ENCODE results near the gene REV3L.

The REV3L gene, protein sequence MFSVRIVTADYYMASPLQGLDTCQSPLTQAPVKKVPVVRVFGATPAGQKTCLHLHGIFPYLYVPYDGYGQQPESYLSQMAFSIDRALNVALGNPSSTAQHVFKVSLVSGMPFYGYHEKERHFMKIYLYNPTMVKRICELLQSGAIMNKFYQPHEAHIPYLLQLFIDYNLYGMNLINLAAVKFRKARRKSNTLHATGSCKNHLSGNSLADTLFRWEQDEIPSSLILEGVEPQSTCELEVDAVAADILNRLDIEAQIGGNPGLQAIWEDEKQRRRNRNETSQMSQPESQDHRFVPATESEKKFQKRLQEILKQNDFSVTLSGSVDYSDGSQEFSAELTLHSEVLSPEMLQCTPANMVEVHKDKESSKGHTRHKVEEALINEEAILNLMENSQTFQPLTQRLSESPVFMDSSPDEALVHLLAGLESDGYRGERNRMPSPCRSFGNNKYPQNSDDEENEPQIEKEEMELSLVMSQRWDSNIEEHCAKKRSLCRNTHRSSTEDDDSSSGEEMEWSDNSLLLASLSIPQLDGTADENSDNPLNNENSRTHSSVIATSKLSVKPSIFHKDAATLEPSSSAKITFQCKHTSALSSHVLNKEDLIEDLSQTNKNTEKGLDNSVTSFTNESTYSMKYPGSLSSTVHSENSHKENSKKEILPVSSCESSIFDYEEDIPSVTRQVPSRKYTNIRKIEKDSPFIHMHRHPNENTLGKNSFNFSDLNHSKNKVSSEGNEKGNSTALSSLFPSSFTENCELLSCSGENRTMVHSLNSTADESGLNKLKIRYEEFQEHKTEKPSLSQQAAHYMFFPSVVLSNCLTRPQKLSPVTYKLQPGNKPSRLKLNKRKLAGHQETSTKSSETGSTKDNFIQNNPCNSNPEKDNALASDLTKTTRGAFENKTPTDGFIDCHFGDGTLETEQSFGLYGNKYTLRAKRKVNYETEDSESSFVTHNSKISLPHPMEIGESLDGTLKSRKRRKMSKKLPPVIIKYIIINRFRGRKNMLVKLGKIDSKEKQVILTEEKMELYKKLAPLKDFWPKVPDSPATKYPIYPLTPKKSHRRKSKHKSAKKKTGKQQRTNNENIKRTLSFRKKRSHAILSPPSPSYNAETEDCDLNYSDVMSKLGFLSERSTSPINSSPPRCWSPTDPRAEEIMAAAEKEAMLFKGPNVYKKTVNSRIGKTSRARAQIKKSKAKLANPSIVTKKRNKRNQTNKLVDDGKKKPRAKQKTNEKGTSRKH (N-terminal part only)

DNA sequence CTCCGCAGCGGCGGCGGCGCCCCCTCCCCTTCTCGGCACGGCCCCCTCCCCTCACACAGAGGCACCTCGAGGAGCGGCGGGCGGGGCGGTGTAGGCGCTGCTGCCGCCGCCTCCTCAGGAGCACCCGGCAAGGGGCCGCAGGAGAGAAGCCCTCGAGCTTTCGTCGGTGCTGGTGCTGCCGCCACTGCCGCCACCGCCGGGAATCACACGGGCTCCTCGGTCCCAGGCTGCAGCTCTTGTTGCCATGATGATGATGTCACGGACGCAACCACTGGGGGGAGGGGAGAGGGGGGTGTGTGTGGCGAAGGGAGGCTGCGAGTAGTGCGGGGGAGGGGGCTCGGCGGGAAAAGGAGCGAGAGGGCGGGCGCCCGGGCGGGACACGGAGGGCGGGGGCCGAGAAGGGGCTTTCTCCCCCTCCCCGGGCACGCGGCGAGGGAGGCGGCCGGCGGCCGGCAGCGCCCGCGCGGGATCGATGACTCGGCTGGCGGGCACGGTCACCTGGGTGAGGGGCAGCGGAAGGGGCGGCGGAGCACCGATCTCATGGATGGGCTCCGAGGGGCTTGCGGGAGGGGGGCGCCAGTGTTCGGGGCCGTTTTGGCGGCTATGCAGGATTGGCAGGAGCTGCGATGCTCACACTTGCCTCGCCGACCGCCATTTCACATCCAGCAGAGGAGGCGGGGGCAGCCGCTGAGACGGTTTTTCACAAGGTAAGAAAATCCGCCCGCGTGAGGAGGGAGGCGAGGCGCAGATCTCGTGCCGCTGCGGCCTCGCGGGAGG is at the start of gene REV3L:
Gene REV3L (minus strand): TSS at position 260 of the 777 bp plus-strand sequence. CDS start 330 bp downstream, outside the sequence.
- H3K9me2 ChIP-seq (replicated peaks; ENCODE audit: insufficient read depth, low read length): no peaks in the 10 kb centered on the region
- peak within 1 kb of the TSS; percentile 44 for H2AFZ ChIP-seq (ENCODE audit: low read depth, low read length, severe bottlenecking)
- H4K20me1 ChIP-seq (ENCODE audit: low read depth, low read length): peaks cover 2% of the 10 kb centered on the region; the same call in 1 of the 2 replicates
- H3K27ac ChIP-seq (ENCODE audit: low read depth, low read length): peak within 1 kb of the TSS; percentile 97
- TF ChIP-seq EZH2phosphoT487 (conservative IDR thresholded peaks at IDR 0.05; ENCODE audit: low read length): no peak
- TF ChIP-seq, protein P1, sequence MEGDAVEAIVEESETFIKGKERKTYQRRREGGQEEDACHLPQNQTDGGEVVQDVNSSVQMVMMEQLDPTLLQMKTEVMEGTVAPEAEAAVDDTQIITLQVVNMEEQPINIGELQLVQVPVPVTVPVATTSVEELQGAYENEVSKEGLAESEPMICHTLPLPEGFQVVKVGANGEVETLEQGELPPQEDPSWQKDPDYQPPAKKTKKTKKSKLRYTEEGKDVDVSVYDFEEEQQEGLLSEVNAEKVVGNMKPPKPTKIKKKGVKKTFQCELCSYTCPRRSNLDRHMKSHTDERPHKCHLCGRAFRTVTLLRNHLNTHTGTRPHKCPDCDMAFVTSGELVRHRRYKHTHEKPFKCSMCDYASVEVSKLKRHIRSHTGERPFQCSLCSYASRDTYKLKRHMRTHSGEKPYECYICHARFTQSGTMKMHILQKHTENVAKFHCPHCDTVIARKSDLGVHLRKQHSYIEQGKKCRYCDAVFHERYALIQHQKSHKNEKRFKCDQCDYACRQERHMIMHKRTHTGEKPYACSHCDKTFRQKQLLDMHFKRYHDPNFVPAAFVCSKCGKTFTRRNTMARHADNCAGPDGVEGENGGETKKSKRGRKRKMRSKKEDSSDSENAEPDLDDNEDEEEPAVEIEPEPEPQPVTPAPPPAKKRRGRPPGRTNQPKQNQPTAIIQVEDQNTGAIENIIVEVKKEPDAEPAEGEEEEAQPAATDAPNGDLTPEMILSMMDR (IDR thresholded peaks at IDR 0.05; ENCODE audit: insufficient read depth, low read length, poor library complexity, severe bottlenecking): no peak
- H3K9me3 ChIP-seq (ENCODE audit: insufficient read depth, low read length): no peaks in the 10 kb centered on the region
- H3K9ac ChIP-seq (ENCODE audit: low read length): peak within 1 kb of the TSS; percentile 97
- H3F3A ChIP-seq (ENCODE audit: insufficient read depth): peaks cover 27% of the 10 kb centered on the region
- H3K27me3 ChIP-seq (ENCODE audit: low read length): no peaks in the 10 kb centered on the region
- peak within 1 kb of the TSS; percentile 98 for H3K4me2 ChIP-seq (ENCODE audit: low read depth, low read length, poor library complexity, severe bottlenecking)
- H3K79me2 ChIP-seq (ENCODE audit: insufficient read depth, low read length): peaks cover 80% of the 10 kb centered on the region
- peak within 1 kb of the TSS; percentile 91 for H3K4me3 ChIP-seq (ENCODE audit: insufficient read depth, low read length, poor library complexity, severe bottlenecking)
- H3K36me3 ChIP-seq (ENCODE audit: low read length): peaks cover 4% of the 10 kb centered on the region; the same call in 1 of the 2 replicates

DNA sequence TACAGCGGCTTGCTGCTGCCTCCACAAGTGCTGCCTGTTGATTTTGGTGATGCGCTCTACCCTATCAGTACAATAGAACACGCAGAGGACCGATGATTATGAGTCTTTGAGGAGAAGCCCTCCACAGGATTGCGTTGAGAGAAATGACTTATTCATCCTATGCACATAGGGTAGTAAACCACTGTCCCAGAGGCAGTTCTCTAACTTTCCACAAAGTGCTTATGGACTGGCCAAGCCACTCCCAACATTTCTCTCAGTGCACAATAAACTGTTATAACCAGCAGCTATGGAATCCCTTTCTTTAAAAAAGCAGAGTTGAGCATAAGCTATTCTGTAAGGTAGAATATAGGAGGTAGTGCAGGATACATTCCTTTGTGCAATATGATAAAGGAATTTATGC is 48.2 kb upstream of the REV3L start:
- Histone ChIP-seq H3K9ac (ENCODE audit: low read length) (no peak overlapping the region), H3K27me3 (ENCODE audit: low read length) (no peaks in the 10 kb centered on the region), H3K9me2 (replicated peaks; ENCODE audit: insufficient read depth, low read length) (no peaks in the 10 kb centered on the region), H2AFZ (ENCODE audit: low read depth, low read length, severe bottlenecking) (no peak overlapping the region), H3K79me2 (ENCODE audit: insufficient read depth, low read length) (no peaks in the 10 kb centered on the region), H3K9me3 (ENCODE audit: insufficient read depth, low read length) (no peaks in the 10 kb centered on the region), H3K36me3 (ENCODE audit: low read length) (no peaks in the 10 kb centered on the region), H3K4me3 (ENCODE audit: insufficient read depth, low read length, poor library complexity, severe bottlenecking) (no peak overlapping the region), H3K27ac (ENCODE audit: low read depth, low read length) (no peak overlapping the region), H3K4me2 (ENCODE audit: low read depth, low read length, poor library complexity, severe bottlenecking) (no peak overlapping the region), H4K20me1 (ENCODE audit: low read depth, low read length) (peaks cover 13% of the 10 kb centered on the region; the same call in 1 of the 2 replicates), H3F3A (ENCODE audit: insufficient read depth) (no peaks in the 10 kb centered on the region)
- no peak for TF ChIP-seq EZH2phosphoT487 (conservative IDR thresholded peaks at IDR 0.05; ENCODE audit: low read length)
- TF ChIP-seq, protein P1 (IDR thresholded peaks at IDR 0.05; ENCODE audit: insufficient read depth, low read length, poor library complexity, severe bottlenecking): no peak

DNA sequence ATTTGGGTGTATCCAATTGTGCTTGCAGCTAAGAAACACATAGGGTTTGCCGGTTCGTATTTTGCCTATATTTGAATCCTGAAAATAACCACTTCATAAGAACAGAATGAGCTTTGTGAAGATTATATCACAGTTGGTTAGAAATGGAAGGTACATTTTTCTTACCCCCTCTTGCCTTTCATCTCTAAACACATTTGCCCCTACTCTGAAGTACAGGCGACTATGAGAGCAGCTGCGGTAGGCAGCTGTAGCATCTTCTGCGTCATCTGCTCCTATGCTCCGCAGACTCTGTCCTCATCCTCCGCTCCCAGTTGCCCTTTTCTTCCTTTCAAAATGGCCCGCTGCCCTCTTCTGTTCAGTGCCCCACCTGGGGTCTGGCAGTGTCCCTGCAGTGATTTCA is 47.6 kb upstream of the REV3L start:
- Histone ChIP-seq H4K20me1 (ENCODE audit: low read depth, low read length) (peaks cover 13% of the 10 kb centered on the region; the same call in 1 of the 2 replicates), H3K9ac (ENCODE audit: low read length) (no peak overlapping the region), H2AFZ (ENCODE audit: low read depth, low read length, severe bottlenecking) (no peak overlapping the region), H3K79me2 (ENCODE audit: insufficient read depth, low read length) (no peaks in the 10 kb centered on the region), H3K4me2 (ENCODE audit: low read depth, low read length, poor library complexity, severe bottlenecking) (no peak overlapping the region), H3K9me2 (replicated peaks; ENCODE audit: insufficient read depth, low read length) (no peaks in the 10 kb centered on the region), H3F3A (ENCODE audit: insufficient read depth) (no peaks in the 10 kb centered on the region), H3K9me3 (ENCODE audit: insufficient read depth, low read length) (no peaks in the 10 kb centered on the region), H3K27me3 (ENCODE audit: low read length) (no peaks in the 10 kb centered on the region), H3K36me3 (ENCODE audit: low read length) (no peaks in the 10 kb centered on the region), H3K27ac (ENCODE audit: low read depth, low read length) (no peak overlapping the region), H3K4me3 (ENCODE audit: insufficient read depth, low read length, poor library complexity, severe bottlenecking) (no peak overlapping the region)
- no peak for TF ChIP-seq EZH2phosphoT487 (conservative IDR thresholded peaks at IDR 0.05; ENCODE audit: low read length)
- TF ChIP-seq, protein P1 (IDR thresholded peaks at IDR 0.05; ENCODE audit: insufficient read depth, low read length, poor library complexity, severe bottlenecking): no peak

Measured in SU-DHL-6 (cell line).